ENCODE data around the gene PRDX5.

The PRDX5 gene

DNA sequence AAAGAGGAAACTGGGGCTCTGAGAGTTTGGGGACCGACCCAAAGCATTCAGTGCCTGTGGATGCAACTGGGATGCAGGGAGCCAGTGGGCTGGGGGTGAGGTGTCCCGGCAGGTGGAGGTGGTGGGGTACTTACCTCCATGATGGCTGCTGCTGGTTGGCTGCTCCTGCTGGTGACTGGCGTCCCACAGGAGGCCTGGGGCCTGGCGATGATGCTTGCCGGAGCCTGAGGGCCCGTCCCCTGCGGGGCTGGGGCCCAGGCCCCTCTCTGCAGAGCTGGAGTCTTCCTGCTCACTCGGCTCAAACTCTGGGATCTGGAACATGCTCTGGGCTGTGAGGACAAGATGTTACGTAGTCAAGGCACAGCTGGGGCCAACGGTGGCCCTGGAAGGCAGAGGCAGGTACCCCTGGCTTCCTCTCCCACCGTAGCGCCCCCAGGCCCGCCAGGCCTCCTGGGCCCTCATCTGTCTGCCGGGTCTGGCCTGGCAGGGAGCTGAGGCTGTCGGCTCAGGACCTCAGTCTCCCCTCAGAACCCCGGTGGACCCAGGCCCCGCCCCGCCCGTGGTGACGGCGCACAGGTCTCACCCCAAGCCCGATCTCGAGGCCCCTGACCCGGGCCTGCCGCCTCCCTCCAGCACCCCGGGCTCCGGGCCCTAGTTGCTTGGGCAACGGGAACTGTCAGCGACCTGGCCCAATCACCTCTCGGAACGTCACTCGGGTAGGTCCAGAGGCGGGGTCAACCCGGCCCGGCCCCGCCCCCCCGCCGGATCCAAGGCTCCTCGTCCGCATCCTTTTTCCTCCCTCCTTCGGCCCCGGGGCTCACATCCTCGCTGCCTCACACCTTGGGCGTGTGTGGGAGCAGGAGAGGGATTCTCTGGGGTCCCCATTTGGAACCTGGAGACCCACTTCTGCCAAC lies 33.6 kb upstream of the PRDX5 start, which contains the start of gene BAD:
BAD (minus strand) TSS at position 618 of the 914 bp plus-strand sequence; CDS start at position 321, 297 bp downstream.
- H3K36me3 ChIP-seq: peaks cover 8% of the 10 kb centered on the region

GRCh38 chr11:64284962-64285884 lies 32.7 kb upstream of the PRDX5 start, which contains the start of gene GPR137:
TSS of gene GPR137 (plus strand) at chr11:64285848. CDS start at chr11:64286525, 677 bp downstream.
- Histone ChIP-seq H3K36me3 (peaks cover 7% of the 10 kb centered on the region), H3K27me3 (peaks cover 12% of the 10 kb centered on the region), H3K27ac (peak within 1 kb of the TSS; percentile 98), H3K4me1 (ENCODE audit: control insufficient read depth in 1 of 2, insufficient read depth in 1 of 2, low read depth in 1 of 2, low read length in 1 of 2) (peaks cover 20 to 26% of the 10 kb centered on the region in 2 experiments), H3K9me3 (no peaks in the 10 kb centered on the region), H3K4me3 (ENCODE audit: low read depth in 1 of 2, low read length in 1 of 2) (peak within 1 kb of the TSS; percentile 86 to 93)
- TF ChIP-seq, protein P1, sequence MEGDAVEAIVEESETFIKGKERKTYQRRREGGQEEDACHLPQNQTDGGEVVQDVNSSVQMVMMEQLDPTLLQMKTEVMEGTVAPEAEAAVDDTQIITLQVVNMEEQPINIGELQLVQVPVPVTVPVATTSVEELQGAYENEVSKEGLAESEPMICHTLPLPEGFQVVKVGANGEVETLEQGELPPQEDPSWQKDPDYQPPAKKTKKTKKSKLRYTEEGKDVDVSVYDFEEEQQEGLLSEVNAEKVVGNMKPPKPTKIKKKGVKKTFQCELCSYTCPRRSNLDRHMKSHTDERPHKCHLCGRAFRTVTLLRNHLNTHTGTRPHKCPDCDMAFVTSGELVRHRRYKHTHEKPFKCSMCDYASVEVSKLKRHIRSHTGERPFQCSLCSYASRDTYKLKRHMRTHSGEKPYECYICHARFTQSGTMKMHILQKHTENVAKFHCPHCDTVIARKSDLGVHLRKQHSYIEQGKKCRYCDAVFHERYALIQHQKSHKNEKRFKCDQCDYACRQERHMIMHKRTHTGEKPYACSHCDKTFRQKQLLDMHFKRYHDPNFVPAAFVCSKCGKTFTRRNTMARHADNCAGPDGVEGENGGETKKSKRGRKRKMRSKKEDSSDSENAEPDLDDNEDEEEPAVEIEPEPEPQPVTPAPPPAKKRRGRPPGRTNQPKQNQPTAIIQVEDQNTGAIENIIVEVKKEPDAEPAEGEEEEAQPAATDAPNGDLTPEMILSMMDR (IDR thresholded peaks at IDR 0.05): peak; percentile 42

More for the DNA sequence above, 33.6 kb upstream of the PRDX5 start, which contains the start of gene BAD:
- H3K4me1 ChIP-seq (ENCODE audit: control insufficient read depth in 1 of 2, insufficient read depth in 1 of 2, low read depth in 1 of 2, low read length in 1 of 2): peaks cover 20 to 26% of the 10 kb centered on the region in 2 experiments
- no peaks in the 10 kb centered on the region for H3K9me3 ChIP-seq
- H3K27me3 ChIP-seq: peaks cover 2% of the 10 kb centered on the region
- peak within 1 kb of the TSS; percentile 86 to 93 for H3K4me3 ChIP-seq (ENCODE audit: low read depth in 1 of 2, low read length in 1 of 2)
- TF ChIP-seq, protein P1 (IDR thresholded peaks at IDR 0.05): no peak
- peak within 1 kb of the TSS; percentile 98 for H3K27ac ChIP-seq

GRCh38 chr11:64285885-64286800 lies 31.8 kb upstream of the PRDX5 start:
- H3K4me1 ChIP-seq (ENCODE audit: control insufficient read depth in 1 of 2, insufficient read depth in 1 of 2, low read depth in 1 of 2, low read length in 1 of 2): peaks cover 20 to 29% of the 10 kb centered on the region in 2 experiments

GRCh38 chr11:64286801-64287159 lies 31.1 kb upstream of the PRDX5 start:
- Histone ChIP-seq H3K4me3 (ENCODE audit: low read depth in 1 of 2, low read length in 1 of 2) (no peak overlapping the region), H3K4me1 (ENCODE audit: control insufficient read depth in 1 of 2, insufficient read depth in 1 of 2, low read depth in 1 of 2, low read length in 1 of 2) (peaks cover 20 to 35% of the 10 kb centered on the region in 2 experiments), H3K27me3 (peaks cover 27% of the 10 kb centered on the region), H3K36me3 (peaks cover 6% of the 10 kb centered on the region), H3K9me3 (no peaks in the 10 kb centered on the region), H3K27ac (no peak overlapping the region)
- TF ChIP-seq, protein P1 (IDR thresholded peaks at IDR 0.05): no peak

More at GRCh38 chr11:64285885-64286800, 31.8 kb upstream of the PRDX5 start:
- H3K27me3 ChIP-seq: peaks cover 21% of the 10 kb centered on the region
- TF ChIP-seq, protein P1 (IDR thresholded peaks at IDR 0.05): no peak
- H3K36me3 ChIP-seq: peaks cover 7% of the 10 kb centered on the region
- H3K4me3 ChIP-seq (ENCODE audit: low read depth in 1 of 2, low read length in 1 of 2): peak overlapping the region; percentile 86 to 93
- H3K27ac ChIP-seq: peak overlapping the region; percentile 98
- H3K9me3 ChIP-seq: no peaks in the 10 kb centered on the region
